Measurements from ENCODE around the gene FXYD2. TPM values are rescaled to one million over a fixed set of nuclear protein-coding genes. Genes with fewer than 3 reads are reported as not detected.
A peak's percentile ranks its signal among the peaks of the same experiment; 100 is the strongest.

Gene FXYD2
- total RNA-seq, 1 donor from 2014 or later = 2.7 TPM

DNA sequence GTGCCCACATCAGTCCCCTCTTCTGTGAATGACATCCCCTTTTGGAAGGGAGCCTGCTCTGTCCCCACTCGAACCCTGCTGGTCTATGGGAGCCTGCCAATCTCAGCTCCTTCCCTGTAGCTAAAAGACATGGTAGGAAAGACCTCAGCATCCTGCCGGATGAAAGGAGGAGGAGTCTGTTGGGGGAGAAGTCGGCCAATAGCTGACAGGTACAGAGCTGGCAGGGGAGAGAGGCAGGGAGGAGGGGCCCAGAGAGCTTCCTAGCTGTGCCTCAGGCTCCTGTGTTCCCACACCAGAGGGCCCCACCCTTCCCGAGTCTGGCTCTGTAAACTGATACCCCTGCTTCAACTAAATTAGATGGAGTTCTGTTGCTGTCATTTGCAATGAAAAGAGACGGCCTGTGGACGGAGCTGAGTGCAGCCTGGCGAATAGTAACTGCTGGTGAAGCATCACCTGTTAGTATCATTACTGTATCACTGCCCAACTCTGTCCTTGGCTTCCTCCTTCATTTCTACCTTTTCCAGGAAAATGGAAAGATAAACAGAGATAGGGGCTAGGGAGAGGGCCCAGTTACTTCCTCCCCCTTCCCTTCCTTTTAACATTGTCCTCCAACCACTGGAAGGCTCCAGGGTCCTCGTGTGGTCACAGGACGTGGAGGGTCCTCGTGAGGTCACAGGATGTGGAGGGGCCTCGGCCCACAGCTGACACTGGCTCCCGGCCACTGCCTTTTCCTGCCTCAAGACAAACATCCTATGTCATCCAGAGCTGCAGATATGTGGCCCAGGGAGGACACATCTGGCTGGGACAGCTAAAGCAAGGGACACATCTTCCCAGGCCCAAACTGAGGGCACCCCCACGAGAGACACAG lies 36.8 kb upstream of the FXYD2 start:
- no peaks in the 10 kb centered on the region for H3K9me3 ChIP-seq
- peaks cover 27% of the 10 kb centered on the region for H3K4me1 ChIP-seq
- TF ChIP-seq POLR2A (IDR thresholded peaks at IDR 0.05) (no peak), POLR2AphosphoS5 (IDR thresholded peaks at IDR 0.05; ENCODE audit: insufficient read depth in 1 of 2, low read depth in 1 of 2) (no peak)
- TF ChIP-seq, protein P1, sequence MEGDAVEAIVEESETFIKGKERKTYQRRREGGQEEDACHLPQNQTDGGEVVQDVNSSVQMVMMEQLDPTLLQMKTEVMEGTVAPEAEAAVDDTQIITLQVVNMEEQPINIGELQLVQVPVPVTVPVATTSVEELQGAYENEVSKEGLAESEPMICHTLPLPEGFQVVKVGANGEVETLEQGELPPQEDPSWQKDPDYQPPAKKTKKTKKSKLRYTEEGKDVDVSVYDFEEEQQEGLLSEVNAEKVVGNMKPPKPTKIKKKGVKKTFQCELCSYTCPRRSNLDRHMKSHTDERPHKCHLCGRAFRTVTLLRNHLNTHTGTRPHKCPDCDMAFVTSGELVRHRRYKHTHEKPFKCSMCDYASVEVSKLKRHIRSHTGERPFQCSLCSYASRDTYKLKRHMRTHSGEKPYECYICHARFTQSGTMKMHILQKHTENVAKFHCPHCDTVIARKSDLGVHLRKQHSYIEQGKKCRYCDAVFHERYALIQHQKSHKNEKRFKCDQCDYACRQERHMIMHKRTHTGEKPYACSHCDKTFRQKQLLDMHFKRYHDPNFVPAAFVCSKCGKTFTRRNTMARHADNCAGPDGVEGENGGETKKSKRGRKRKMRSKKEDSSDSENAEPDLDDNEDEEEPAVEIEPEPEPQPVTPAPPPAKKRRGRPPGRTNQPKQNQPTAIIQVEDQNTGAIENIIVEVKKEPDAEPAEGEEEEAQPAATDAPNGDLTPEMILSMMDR (IDR thresholded peaks at IDR 0.05) = no peak
- peak; percentile 67 to 81 for DNase-seq (ENCODE audit: extremely low spot score in 2 of 2)
- no peak overlapping the region for H3K4me3 ChIP-seq
- H3K27me3 ChIP-seq = no peaks in the 10 kb centered on the region
- no peaks in the 10 kb centered on the region for H3K36me3 ChIP-seq
- intact Hi-C loops (cut with DNase I) = no loop called here
- H3K27ac ChIP-seq = peak overlapping the region; percentile 42

DNA sequence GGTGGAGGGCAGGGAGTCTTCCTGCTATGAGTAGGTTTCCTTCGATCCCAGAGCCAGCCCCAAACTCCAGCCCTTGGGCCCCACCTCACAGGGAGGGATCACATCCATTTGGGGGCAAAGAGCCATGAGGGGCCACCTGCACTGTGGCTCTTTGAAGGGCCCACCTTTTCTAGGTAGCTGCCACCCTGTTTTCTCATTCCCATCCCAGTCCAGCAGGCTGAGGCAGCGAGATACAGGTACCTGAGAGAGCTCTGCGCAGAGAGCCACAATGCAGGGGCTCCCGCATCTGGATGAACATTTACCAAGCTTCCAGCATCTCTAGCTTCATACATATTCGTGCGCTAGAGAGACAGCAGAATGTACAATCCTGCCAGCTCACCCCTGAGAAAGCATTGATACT lies 35.6 kb upstream of the FXYD2 start:
- Histone ChIP-seq H3K9me3 (no peaks in the 10 kb centered on the region), H3K4me1 (peaks cover 27% of the 10 kb centered on the region), H3K27me3 (no peaks in the 10 kb centered on the region), H3K27ac (no peak overlapping the region), H3K4me3 (no peak overlapping the region), H3K36me3 (no peaks in the 10 kb centered on the region)
- no peak for DNase-seq (ENCODE audit: extremely low spot score in 2 of 2)
- TF ChIP-seq POLR2A (IDR thresholded peaks at IDR 0.05) = no peak
- TF ChIP-seq POLR2AphosphoS5 (IDR thresholded peaks at IDR 0.05; ENCODE audit: insufficient read depth in 1 of 2, low read depth in 1 of 2) = no peak
- TF ChIP-seq, protein P1 (IDR thresholded peaks at IDR 0.05) = no peak
- intact Hi-C loops (cut with DNase I) = no loop called here

DNA sequence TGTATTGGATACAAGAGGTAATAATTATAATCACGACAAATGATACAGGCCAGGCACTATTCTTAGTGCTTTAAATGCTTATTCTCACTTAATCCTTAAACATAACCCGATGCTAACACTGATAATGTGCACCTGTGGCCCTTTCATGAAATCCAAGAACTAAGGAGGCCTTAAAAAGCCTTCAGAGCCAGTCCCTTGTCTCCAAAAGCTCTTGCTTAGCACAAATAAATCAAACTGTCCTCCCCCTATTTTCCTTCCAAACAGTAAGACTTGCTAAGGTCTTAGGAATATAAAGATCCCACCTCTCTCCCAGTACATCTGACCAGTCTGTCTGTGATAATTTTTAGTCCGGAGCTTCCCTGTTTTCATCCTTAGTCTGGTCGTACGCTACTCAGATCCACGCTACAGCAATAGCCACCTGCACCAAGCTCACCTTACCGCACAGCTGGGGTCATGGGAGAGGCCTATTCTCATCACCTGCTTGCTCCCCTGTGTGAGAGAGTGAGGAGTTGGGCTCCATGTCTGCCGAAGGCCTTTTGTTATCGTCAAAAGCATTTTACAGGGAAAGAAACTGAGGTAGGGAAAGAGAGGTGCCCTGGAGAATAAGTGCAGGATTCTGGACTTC lies 35.1 kb upstream of the FXYD2 start:
- no peak overlapping the region for H3K27ac ChIP-seq
- H3K27me3 ChIP-seq = no peaks in the 10 kb centered on the region
- H3K36me3 ChIP-seq = no peaks in the 10 kb centered on the region
- no peaks in the 10 kb centered on the region for H3K9me3 ChIP-seq
- no peak overlapping the region for H3K4me3 ChIP-seq
- TF ChIP-seq, protein P1 (IDR thresholded peaks at IDR 0.05) = no peak
- TF ChIP-seq POLR2A (IDR thresholded peaks at IDR 0.05) (no peak), POLR2AphosphoS5 (IDR thresholded peaks at IDR 0.05; ENCODE audit: insufficient read depth in 1 of 2, low read depth in 1 of 2) (no peak)
- peak in 1 of 2 donors; percentile 52 for DNase-seq (ENCODE audit: extremely low spot score in 2 of 2)
- intact Hi-C loops (cut with DNase I) = no loop called here
- H3K4me1 ChIP-seq = peaks cover 27% of the 10 kb centered on the region

DNA sequence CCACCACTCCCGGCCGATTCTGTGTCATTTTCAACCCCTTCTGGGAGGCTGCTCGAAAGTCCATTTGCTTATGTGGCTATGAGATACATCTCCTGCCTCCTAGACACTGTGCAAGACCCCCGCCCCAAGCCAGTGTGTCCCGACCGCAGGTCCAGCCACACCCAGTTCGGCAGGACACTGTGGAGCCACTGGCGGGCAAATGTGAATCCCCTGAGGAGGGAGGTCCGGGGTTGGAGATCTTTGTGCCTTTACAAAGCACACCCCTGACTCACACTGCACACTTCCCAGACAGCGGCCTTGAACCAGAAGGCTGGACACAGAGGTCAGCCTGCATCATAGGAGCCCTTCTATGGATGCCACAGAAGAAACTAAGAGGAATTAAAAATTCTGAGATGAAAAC lies 34.5 kb upstream of the FXYD2 start:
- TF ChIP-seq, protein P1 (IDR thresholded peaks at IDR 0.05) = no peak
- no peaks in the 10 kb centered on the region for H3K36me3 ChIP-seq
- peak in 1 of 2 donors; percentile 72 for DNase-seq (ENCODE audit: extremely low spot score in 2 of 2)
- no peak overlapping the region for H3K27ac ChIP-seq
- no peak overlapping the region for H3K4me3 ChIP-seq
- peaks cover 27% of the 10 kb centered on the region for H3K4me1 ChIP-seq
- intact Hi-C loops (cut with DNase I) = no loop called here
- H3K27me3 ChIP-seq = no peaks in the 10 kb centered on the region
- no peaks in the 10 kb centered on the region for H3K9me3 ChIP-seq

Data from vagina (tissue), 2 donors.